HG03432 (cell line): ENCODE data around the gene AIFM3.
"Not testable (repeated sequence)": the region's sequence is repeated elsewhere in the genome, so short reads cannot be mapped to it uniquely, and the experiment has no call there.

Experiments used
- ATAC-seq: cut with Tn5 transposase; IDR thresholded peaks from one replicate; pipeline ENCODE4 v1.9.1; 2021; ENCODE audit warnings: mild to moderate bottlenecking, moderate library complexity; ENCODE audit not compliant: unreplicated experiment

AIFM3 gene

DNA sequence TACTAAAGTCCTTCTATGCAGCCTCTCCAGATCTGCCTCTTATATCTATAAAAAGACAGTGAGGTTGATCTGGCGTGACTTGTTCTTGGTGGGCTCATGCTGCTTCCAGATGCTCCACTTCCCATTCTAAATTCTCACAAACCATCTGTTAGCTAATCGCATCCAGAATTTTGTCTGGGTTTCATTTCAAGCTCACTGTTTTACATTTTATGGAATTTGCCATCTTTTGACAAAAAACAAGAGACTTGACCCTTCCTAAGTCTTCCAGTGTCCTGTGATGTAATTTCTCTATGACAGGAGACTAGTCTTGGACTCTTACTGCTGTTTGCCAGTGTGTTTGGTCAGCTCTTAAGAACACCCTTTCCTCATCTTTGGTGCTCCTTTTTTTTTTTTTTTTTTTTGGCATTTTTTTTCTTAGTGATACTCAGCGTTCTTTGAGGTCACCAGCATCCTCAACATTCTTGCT is 26.8 kb upstream of the AIFM3 start:
- ATAC-seq = no peak

DNA sequence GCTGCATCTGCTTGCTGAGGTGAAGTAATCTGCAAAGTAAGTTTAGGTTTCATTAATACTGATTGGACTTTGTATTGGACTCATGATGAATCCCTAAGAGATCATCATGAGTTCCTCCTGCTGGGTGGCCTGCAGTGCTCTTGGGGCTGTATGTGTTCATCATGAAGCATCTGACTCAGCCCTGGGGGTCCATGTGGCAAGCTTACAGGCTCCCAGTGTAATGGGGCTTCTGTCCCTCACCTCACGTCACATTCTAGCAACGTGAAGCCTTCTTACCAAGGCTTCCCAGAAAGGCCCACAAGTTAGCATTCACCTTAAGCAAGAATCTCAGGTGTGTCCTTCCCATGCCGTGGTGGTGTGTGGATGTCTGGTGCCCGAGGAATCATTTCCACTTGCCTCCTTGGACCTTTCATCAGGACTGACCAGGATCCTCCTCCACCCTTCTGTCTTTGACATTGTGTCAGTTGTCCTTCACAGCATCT is 26.1 kb upstream of the AIFM3 start:
- no peak for ATAC-seq

DNA sequence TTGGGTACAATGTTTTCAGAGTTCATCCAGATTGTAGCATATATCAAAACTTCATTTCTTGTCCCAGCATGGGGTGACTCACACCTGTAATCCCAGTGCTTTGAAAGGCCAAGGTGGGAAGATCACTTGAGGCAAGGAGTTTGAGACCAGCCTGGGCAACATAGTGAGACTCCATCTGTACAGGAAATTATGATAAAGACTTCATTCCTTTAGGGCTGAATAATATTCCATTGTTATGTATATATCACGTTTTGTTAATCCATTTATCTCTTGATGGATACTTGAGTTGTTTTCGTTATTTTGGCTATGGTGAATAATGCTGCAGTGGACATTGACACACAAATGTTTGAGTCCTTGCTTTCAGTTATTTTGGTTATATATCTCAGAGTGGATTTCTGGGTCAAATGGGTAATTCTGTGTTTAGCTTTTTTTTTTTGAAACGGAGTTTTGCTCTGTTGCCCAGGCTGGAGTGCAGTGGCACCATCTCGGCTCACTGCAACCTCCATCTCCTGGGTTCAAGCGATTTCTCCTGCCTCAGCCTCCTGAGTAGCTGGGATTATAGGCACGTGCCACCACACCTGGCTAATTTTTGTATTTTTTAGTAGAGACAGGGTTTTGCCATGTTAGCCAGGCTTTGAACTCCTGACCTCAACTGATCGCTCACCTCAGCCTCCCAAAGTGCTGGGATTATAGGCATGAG is 24.7 kb upstream of the AIFM3 start:
- ATAC-seq = not testable (repeated sequence)

DNA sequence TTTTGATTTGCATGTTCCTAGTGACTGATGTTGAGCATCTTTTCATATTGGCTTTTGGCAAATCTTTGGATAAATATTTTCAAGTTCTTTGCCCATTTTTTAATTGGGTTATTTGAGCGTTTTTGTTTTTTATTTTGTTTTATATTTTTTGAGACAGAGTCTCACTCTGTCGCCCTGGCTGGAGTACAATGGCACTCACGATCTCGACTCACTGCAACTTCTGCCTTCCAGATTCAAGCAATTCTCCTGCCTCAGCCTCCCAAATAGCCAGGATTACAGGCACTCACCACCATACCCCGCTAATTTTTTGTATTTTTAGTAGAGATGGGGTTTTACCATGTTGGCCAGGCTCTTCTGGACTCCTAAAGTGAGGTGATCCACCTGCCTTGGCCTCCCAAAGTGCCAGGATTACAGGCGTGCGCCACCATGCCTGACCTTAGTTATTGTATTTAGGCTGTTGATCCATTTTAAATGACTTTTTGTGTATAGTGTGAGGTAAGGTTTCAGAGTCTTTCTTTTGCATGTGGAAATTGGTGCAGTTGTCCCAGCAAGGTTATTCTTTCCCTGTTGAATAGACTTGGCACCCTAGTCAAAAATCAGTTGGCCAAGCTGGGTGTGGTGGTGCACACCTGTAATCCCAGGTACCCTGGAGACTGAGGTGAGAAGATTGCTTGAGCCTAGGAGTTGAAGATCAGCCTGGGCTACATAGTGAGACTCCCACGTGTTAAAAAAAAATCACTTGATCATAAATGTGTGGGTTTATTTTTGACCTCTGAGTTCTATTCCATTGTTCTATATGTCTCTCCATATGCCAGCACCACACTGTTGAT is 23.7 kb upstream of the AIFM3 start:
- ATAC-seq = no peak

DNA sequence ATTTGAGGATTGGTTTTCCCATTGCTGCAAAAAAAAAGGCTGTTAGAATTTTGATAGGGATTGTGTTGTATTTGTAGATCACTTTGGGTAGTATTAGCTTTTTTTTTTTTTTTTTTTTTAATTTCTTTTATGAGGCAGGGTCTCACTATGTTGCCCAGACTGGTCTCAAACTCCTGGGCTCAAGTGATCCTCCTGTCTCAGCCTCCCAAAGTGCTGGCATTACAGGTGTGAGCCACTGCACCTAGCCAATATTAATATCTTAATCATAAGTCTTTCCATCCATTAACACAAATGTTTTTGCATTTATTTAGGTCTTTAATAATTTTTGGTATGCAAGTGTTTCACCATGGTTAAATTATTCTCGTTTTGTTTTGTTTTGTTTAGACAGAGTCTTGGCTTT is 23.0 kb upstream of the AIFM3 start:
- no peak for ATAC-seq

DNA sequence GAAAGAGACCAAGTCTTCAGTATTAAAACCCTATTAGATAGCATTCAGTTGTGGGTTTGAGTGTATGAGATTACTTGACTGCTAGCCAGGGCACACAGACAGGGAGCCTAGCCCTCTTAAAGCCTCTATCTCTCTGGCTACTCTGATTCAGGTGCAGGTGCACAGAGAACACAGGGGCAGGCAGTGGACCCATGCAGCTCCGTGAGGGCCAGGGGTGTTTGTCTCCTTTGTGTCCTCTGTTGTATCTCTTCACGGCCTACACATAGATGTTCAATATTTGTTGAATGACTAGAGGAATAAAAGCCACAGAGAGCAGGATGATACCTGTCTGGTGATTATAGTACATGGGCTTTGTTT is 21.5 kb upstream of the AIFM3 start:
- ATAC-seq = no peak

DNA sequence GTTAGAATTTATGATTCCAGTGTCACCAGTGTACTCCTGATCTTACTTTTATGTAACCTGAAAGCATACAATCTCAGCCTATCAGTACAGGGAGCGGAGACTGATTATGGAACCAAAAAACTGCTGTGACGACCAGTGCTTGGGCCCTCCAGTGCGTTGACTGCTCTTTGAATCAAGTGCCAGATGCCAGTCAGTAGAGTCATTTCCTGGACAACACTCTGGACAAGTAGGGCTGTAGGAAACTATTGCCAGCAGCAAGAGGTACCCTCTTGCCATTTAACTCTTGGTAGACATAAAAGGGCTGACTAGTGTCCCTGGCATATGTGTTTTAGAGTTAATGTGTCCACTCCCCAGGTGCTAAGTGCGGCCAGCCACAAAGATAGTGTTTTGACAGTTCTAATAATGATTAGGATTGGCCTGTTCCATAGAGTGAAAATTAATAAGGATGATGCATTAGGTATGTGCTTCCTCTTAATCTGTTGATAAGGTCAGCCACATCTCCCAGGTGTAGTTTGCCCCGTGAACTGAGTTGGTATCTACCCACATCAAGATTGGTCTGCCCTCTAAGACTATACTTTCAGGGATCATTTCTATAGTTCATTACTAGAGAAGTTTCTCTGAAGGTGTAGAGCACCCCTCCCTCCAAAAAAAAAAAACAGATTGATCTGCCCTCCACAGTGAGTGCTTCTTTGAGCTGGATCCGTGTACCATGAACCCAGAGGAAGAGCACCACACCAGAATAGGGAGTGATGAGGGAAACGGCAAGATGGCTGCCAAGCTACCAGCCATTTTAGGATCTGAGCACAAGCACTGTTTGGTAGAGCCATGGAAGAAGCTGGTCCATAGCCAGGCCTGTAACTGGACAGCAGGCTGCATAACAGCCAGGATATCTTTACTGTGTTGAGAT is 20.7 kb upstream of the AIFM3 start:
- no peak for ATAC-seq

DNA sequence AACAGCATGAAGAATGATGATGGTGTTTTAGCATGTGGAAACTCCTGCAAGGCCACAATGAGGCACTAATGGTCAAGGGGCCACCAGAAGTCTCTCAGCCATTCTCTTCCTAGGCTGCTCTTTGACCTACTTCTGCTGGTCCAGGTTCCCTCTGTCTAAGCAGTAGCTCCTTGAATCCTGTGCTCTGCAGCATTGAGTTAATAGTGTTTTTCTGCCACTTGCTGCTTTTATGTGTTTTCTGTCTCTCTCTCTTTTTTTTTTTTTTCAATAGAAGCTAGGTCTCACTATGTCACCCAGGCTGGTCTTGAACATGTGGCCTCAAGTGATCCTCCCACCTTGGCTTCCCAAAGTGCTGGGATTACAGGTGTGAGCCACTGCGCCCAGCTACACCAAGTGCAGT is 20.1 kb upstream of the AIFM3 start:
- ATAC-seq = no peak

DNA sequence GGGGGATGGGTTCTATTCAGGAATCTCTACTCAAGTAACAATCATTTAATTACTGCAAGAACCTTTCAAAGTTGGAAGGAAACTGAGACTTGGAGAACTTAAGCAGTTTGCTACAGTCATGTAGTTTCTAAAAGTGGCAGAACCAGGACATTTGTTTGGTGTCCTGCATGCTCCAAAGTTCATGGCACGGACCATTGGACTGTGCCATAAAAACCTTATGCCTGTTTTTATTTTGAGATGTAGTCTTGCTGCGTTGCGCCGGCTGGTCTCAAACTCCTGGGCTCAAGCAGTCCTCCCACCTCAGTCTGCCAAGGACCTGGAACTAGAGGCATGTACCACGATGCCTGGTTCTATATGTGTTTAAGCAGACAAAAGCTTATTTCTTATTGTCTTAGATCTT is 18.6 kb upstream of the AIFM3 start:
- ATAC-seq = no peak

DNA sequence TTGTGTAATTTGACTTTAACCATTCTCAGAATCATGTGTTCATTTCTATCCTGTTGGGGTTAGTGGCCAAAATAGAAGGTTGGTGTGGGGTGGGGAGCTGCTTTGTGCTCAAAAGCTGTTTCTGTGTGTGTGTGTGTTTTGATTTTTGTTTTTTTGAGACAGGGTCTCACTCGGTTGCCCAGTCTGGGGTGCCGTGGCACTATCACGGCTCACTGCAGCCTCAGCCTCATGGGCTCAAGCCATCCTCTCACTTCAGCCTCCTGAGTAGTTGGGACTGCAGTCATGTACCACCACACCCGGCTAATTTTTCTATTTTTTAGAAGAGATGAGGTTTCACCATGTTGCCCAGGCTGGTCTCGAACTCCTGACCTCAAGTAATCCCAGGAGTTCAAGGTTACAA is 18.1 kb upstream of the AIFM3 start:
- no peak for ATAC-seq

DNA sequence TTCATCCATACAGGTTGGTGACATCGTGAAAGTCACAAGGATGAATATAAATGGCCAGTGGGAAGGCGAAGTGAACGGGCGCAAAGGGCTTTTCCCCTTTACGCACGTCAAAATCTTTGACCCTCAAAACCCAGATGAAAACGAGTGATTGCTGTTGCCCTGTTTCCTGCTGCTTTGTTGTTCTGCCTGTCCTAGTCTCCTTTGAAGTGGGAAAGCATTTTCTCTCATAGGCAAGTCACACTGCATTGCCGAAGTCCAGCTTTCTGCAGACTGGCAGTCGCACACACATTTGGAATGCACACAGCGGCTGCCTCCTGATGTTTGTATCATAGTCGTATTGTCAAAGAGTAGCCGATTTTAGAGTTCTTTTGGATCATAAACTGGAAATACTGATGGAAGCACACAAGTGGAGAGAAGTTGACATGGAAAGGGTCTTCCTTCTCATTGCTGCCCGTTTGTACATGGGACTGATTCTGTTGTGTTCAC is 17.3 kb upstream of the AIFM3 start:
- ATAC-seq = no peak

DNA sequence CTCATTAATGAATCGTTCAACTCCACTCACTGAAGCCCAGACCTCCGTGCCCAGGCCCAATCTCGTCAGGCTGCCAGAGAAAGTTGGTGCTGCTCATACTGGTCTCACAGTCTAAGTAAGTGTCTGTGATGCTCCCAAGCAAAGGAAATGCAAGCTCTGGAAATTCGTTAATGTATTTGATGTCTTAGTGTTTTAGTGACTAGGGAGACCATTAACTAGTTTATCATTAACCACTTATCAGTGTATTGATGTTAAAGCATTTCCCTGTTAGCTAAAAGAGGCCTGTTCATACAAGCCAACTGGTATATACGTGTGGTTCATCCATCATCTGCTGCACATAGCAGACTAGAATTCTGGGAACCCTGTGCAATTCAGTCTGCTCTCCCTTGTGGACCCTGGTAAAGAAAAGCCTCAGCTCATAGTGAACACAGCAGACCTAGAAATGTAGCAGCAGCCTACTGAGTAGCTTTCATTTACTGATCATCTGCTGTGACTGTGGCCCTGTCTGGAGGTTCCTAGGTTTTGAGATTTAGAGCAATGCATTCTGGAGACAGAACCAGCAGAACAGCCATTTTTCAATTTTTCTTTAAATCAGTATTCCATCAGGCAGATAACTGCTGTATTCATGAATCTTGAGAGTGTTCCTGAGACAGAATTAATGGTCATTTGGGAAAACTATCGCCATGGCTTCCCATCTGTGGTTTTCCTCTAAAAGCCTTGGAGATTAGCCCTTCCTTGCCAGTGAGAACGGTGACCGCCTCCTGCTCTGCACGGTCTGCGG is 15.7 kb upstream of the AIFM3 start:
- ATAC-seq = no peak

DNA sequence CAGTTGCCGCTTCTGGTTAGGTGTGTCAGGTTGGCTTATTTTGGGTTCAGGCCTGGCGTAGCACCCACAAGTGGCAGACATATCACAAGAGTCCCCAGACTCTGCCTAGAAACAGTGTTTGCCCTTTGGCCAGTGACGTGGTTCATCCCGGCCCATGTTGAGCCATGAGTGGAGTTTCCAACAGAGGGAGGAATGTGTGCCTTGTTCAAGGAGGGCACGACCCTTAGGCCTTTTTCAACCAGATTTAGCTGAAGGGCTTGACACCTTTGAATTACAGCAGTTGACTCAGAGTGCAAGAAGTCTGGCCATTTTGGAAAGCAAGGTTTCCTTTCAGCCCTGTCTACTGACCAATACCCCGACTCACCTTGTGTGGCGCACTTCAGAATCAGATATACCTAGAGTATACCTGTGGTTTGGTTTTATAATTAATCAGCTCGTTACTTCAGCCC is 15.1 kb upstream of the AIFM3 start:
- no peak for ATAC-seq

DNA sequence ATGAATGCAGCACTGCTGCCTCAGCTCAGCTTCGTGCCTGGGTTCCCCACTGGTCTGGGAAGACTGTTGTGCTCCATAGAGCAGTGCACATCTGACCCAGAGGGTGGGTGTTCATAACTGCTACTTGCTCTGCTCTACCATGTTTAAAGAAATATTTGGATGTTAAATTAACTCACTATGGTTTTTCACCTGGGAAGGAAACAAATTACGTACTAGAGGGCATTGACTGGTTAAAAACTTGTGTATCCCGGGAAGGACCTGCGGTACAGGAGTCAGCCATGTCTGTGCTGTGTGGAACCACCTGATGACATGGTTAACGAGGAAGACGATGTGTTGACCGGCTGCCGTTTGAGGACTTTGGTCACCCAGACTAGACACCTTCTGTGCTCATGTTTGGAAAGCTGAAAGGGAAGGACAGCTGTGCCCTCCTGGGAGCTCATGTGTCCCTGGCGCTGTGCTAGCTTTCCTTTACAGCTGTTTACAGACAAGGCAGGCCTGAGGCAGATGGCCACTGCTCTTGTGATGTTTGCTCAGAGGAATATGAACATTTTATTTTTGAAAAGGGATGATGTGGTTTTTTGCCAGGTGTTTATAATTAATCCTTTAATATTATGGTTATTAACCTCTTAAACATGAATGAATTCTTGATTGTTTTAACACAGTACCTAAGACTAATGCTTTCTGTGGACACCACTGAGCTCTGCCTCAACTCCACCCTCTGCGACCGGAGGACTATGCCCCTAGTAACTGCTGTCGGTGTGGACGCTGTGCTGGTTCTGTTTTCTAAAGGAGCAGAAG is 14.3 kb upstream of the AIFM3 start:
- no peak for ATAC-seq

DNA sequence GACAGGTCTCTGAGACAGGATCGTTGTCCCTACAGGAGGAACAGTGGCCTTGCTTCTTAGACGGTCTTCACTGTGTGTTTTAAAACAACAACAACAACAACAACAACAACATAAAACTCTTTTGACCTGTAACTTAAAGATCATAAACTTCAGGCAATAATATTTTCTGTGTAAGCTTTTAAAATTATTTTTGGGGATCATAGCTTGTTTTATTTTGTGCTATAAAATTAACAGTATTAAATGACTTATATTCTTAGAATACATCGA is 13.8 kb upstream of the AIFM3 start:
- ATAC-seq = no peak

DNA sequence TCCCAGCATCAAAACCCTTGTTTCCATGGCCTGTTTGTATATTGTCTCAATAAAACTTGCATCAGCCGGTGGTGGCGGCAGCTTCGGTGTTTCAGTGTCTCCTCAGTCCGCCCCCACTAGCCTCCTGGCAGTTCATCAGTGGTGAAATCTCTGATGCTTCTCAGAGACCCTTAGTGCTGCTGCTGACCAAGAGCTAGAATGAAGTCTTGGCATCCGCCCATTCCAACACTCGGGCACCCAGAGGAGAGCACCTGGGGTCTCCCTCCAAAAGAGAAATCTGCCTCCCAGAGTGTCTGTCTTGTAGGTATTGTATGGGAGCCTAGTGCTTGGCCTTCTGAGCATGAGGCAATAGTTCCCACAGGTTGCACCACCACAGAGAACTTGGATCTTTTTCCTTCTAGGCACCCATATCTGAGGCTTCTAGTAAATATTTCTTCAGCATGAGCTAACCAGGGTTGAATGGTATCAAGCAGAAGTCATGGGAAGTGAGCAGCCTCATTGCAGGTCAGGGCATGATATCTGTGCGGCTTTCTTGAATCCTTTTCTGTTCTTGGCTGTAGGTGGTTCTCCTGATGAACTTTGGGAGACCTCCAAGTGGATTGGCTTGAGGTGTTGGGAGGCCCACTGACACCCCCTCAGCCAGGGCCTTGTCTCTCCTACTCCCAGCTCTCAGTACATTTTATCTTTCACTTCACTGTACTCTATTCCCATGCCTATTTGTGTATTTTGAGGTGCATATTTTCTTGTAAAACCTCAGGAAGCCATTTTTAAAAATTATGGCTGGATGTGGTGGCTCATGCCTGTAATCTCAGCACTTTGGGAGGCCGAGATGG is 13.2 kb upstream of the AIFM3 start:
- ATAC-seq = no peak

DNA sequence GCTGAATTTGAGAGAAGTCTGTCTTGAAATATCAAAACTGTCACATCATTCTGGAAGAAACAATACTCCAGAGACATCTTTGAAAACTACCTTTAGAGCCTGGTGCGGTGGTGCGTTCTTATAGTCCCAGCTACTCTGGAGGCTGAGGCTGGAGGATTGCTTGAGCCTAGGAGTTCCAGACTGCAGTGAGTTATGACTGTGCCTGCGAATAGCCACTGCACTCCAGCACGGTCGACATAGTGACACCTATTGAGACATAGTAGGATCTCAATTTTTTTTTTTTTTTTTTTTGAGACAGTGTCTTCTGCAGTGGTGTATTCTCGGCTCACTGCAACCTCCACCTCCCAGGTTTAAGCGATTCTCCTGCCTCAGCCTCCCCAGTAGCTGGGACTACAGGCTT is 11.5 kb upstream of the AIFM3 start:
- ATAC-seq = no peak

DNA sequence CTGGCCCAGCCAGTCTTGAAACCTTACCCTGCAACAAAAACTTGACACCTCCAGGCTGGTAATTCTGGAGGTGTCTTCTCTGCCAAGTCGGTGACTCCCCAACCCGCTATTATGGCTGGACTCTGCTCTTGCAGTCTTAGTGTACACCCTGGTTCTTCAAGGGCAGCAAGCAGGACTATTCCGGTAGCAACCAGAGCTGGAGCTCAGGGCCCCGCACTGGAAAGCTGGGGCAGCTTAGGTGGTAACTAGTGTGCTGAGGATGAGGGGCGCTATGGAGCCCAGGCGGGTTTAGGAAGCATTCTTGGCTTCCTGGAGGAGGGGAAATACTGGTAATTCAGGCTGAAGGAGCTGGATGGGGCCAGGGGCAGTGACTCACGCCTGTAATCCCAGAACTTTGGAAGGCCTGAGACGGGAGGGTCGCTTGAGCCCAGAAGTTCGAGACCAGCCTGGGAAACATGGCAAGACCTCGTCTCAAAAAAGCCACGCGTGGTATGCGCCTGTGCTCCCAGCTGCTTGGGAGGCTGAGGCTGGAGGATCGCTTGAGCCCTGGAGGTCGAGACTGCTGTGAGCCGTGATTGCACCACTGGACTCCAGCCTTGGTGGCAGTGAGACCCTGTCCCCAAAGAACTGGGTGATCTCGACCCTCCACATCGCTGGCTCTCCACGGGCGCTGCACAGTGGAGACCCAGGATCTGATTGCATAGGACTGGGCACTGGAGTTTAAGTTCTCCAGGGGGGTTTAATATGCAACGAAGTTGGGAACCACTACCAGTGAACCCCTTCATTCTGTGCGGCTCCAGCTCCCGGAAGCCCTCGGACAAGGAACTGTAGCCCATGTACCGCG is 10.6 kb upstream of the AIFM3 start:
- ATAC-seq = no peak
